HG02970 (cell line): ENCODE data around the gene ING1.

ENCODE experiments used
- ATAC-seq: cut with Tn5 transposase; IDR thresholded peaks from one replicate; pipeline ENCODE4 v1.9.1; 2021; ENCODE audit warnings: mild to moderate bottlenecking, moderate library complexity, moderate number of reproducible peaks; ENCODE audit not compliant: unreplicated experiment, low FRiP score

The ING1 gene

GRCh38 chr13:110766671-110767430 lies 53.4 kb downstream of the ING1 start:
- no peak for ATAC-seq

- no peak for ATAC-seq
Observed at GRCh38 chr13:110767476-110767875, 54.0 kb downstream of the ING1 start.

- ATAC-seq = no peak
Observed at GRCh38 chr13:110769097-110769496, 55.6 kb downstream of the ING1 start.

- no peak for ATAC-seq
Observed at GRCh38 chr13:110770678-110771077, 57.2 kb downstream of the ING1 start.

GRCh38 chr13:110771194-110771593 lies 57.7 kb downstream of the ING1 start:
- no peak for ATAC-seq

- no peak for ATAC-seq
Observed at GRCh38 chr13:110772091-110772984, 58.8 kb downstream of the ING1 start.
